22Rv1 (cell line): ENCODE results near the gene PACRG.

Source experiments
- CTCF ChIP-seq: fragments of 450-650 bp; IDR thresholded peaks from 2 replicates; pipeline ENCODE4 v1.5.1; 2017; ENCODE audit warnings: mild to moderate bottlenecking
- ZFX ChIP-seq: fragments of 450-650 bp; IDR thresholded peaks from 2 replicates; pipeline ENCODE4 v1.6.1; 2017; ENCODE audit warnings: antibody characterized with exemption, borderline replicate concordance

- TF ChIP-seq CTCF (no peak), ZFX (no peak)
Measured at GRCh38 chr6:163254341-163254835, 526.6 kb downstream of the PACRG start.
